IPS-20b (cell line): ENCODE results near the gene MXD4.

Source experiments
- H3K27ac ChIP-seq: one replicate; pipeline ENCODE4 v1.5.1; 2013; ENCODE audit warnings: low read length
- H3K27me3 ChIP-seq: 2 replicates; pipeline ENCODE4 v1.6.1; 2013; ENCODE audit warnings: mild to moderate bottlenecking, low read length, inconsistent platforms; ENCODE audit not compliant: insufficient read depth
- H3K36me3 ChIP-seq: 2 replicates; pipeline ENCODE4 v1.6.1; 2013; ENCODE audit warnings: low read depth, mild to moderate bottlenecking, inconsistent platforms, low read length, moderate library complexity; ENCODE audit not compliant: insufficient read depth
- H3K4me1 ChIP-seq: 2 replicates; pipeline ENCODE4 v1.6.1; 2013; ENCODE audit warnings: mild to moderate bottlenecking, control low read depth, inconsistent platforms, low read length, moderate library complexity; ENCODE audit not compliant: insufficient read depth
- H3K4me3 ChIP-seq: 2 replicates; pipeline ENCODE4 v1.5.1; 2013; ENCODE audit warnings: mild to moderate bottlenecking, low read length, inconsistent platforms
- H3K9ac ChIP-seq: 2 replicates; pipeline ENCODE4 v1.6.1; 2013; ENCODE audit warnings: low read depth, mild to moderate bottlenecking, inconsistent platforms, low read length, moderate library complexity
- H3K9me3 ChIP-seq: 2 replicates; pipeline ENCODE4 v1.6.1; 2013; ENCODE audit warnings: mild to moderate bottlenecking, low read depth, low read length, inconsistent platforms; ENCODE audit not compliant: insufficient read depth

Gene MXD4

GRCh38 chr4:2251795-2252529 lies 9.9 kb downstream of the MXD4 start:
- Histone ChIP-seq H3K4me3 (no peak overlapping the region), H3K27me3 (no peaks in the 10 kb centered on the region), H3K27ac (no peak overlapping the region), H3K9ac (no peak overlapping the region), H3K4me1 (no peaks in the 10 kb centered on the region), H3K9me3 (no peaks in the 10 kb centered on the region), H3K36me3 (peaks cover 5% of the 10 kb centered on the region; the same call in 1 of the 2 replicates)

GRCh38 chr4:2251073-2251794 lies 10.7 kb downstream of the MXD4 start:
- H3K4me1 ChIP-seq = no peaks in the 10 kb centered on the region
- H3K27ac ChIP-seq = no peak overlapping the region
- H3K4me3 ChIP-seq = no peak overlapping the region
- H3K9me3 ChIP-seq = no peaks in the 10 kb centered on the region
- peaks cover 5% of the 10 kb centered on the region; the same call in 1 of the 2 replicates for H3K36me3 ChIP-seq
- no peak overlapping the region for H3K9ac ChIP-seq
- no peaks in the 10 kb centered on the region for H3K27me3 ChIP-seq

- H3K36me3 ChIP-seq = peaks cover 5% of the 10 kb centered on the region; the same call in 1 of the 2 replicates
- H3K27ac ChIP-seq = no peak overlapping the region
- no peaks in the 10 kb centered on the region for H3K9me3 ChIP-seq
- no peaks in the 10 kb centered on the region for H3K4me1 ChIP-seq
- H3K27me3 ChIP-seq = no peaks in the 10 kb centered on the region
- H3K4me3 ChIP-seq = no peak overlapping the region
- H3K9ac ChIP-seq = no peak overlapping the region
These were observed 11.4 kb downstream of the MXD4 start for GRCh38 chr4:2250357-2251072.

- H3K4me3 ChIP-seq = no peak overlapping the region
- no peak overlapping the region for H3K9ac ChIP-seq
- peaks cover 2% of the 10 kb centered on the region for H3K9me3 ChIP-seq
- peaks cover 2% of the 10 kb centered on the region; the same call in 1 of the 2 replicates for H3K36me3 ChIP-seq
- H3K4me1 ChIP-seq = no peaks in the 10 kb centered on the region
- no peaks in the 10 kb centered on the region for H3K27me3 ChIP-seq
- H3K27ac ChIP-seq = no peak overlapping the region
These were observed 12.2 kb downstream of the MXD4 start for GRCh38 chr4:2249526-2250356.

- H3K9me3 ChIP-seq = peaks cover 8% of the 10 kb centered on the region
- peaks cover under 1% of the 10 kb centered on the region; the same call in 1 of the 2 replicates for H3K27me3 ChIP-seq
- no peak overlapping the region for H3K4me3 ChIP-seq
- no peak overlapping the region for H3K9ac ChIP-seq
- no peak overlapping the region for H3K27ac ChIP-seq
- H3K4me1 ChIP-seq = no peaks in the 10 kb centered on the region
- no peaks in the 10 kb centered on the region for H3K36me3 ChIP-seq
These were observed 13.1 kb downstream of the MXD4 start for GRCh38 chr4:2248821-2249261.

GRCh38 chr4:2248044-2248780 lies 13.7 kb downstream of the MXD4 start:
- Histone ChIP-seq H3K36me3 (no peaks in the 10 kb centered on the region), H3K27me3 (peaks cover 3% of the 10 kb centered on the region; the same call in 1 of the 2 replicates), H3K4me1 (no peaks in the 10 kb centered on the region), H3K9ac (no peak overlapping the region), H3K4me3 (no peak overlapping the region), H3K9me3 (peaks cover 8% of the 10 kb centered on the region), H3K27ac (no peak overlapping the region)

- H3K36me3 ChIP-seq = no peaks in the 10 kb centered on the region
- H3K4me1 ChIP-seq = no peaks in the 10 kb centered on the region
- H3K9ac ChIP-seq = no peak overlapping the region
- no peak overlapping the region for H3K4me3 ChIP-seq
- peaks cover 3% of the 10 kb centered on the region; the same call in 1 of the 2 replicates for H3K27me3 ChIP-seq
- peaks cover 8% of the 10 kb centered on the region for H3K9me3 ChIP-seq
- H3K27ac ChIP-seq = no peak overlapping the region
These were observed 14.5 kb downstream of the MXD4 start for GRCh38 chr4:2247128-2248043.

GRCh38 chr4:2246384-2247127 lies 15.4 kb downstream of the MXD4 start:
- Histone ChIP-seq H3K9ac (no peak overlapping the region), H3K27me3 (peaks cover 3% of the 10 kb centered on the region; the same call in 1 of the 2 replicates), H3K4me1 (no peaks in the 10 kb centered on the region), H3K27ac (no peak overlapping the region), H3K36me3 (no peaks in the 10 kb centered on the region), H3K9me3 (peaks cover 8% of the 10 kb centered on the region), H3K4me3 (no peak overlapping the region)

GRCh38 chr4:2245787-2246275 lies 16.1 kb downstream of the MXD4 start:
- Histone ChIP-seq H3K27me3 (peaks cover 3% of the 10 kb centered on the region; the same call in 1 of the 2 replicates), H3K4me1 (no peaks in the 10 kb centered on the region), H3K27ac (no peak overlapping the region), H3K4me3 (no peak overlapping the region), H3K9ac (no peak overlapping the region), H3K9me3 (peaks cover 8% of the 10 kb centered on the region), H3K36me3 (no peaks in the 10 kb centered on the region)
